ENCODE measurements around the gene GEMIN8. TPM values are rescaled to one million over a fixed set of nuclear protein-coding genes. Genes with fewer than 3 reads are reported as not detected.
A peak's percentile ranks its signal among the peaks of the same experiment; 100 is the strongest.

GEMIN8 gene
- total and polyA plus RNA-seq, 2 of the 8 experiments (the other 6 are each of a cell fraction or from before 2014, with no cell fraction given): 18.2 to 31.4 TPM

GRCh38 chrX:14028473-14028872, 1.2 kb downstream of the GEMIN8 start:
- peak overlapping the region; percentile 57 to 70 (median 66); a peak in 7 of 8 replicates for H3K4me3 ChIP-seq (ENCODE audit: extremely low read depth in 1 of 4, insufficient read depth in 2 of 4, low read depth in 3 of 4, low read length in 4 of 4)

More at GRCh38 chrX:14028473-14028872, 1.2 kb downstream of the GEMIN8 start:
- peaks cover 0 to 18% of the 10 kb centered on the region in 2 experiments; a peak in 2 of 4 replicates for H3K79me2 ChIP-seq (ENCODE audit: control insufficient read depth in 1 of 2, insufficient read depth in 2 of 2, low read length in 2 of 2)
- no peak overlapping the region for H2AFZ ChIP-seq (ENCODE audit: low read length)
- no peak overlapping the region for H2BK12ac ChIP-seq (ENCODE audit: low read depth, low read length)
- ChIA-PET CTCF (ENCODE audit: partially characterized antibody) (interaction anchor here (1.2 kb wide), 1 partner anchor 192 kb away, joined by 3 read pairs; no protein-coding TSS in a partner anchor), POLR2A (ENCODE audit: partially characterized antibody) (interaction anchor here (1.1 to 2.9 kb wide), 7 partner anchors 9 to 335 kb away, joined by 3 to 18 read pairs (median 5); partner anchors contain the start of genes OFD1 and TRAPPC2)
- H3K4me1 ChIP-seq (replicated peaks in 1 of 4; ENCODE audit: control insufficient read depth in 3 of 4, insufficient read depth in 4 of 4, low read length in 3 of 4): peaks cover 0 to 8% (median 6%) of the 10 kb centered on the region in 4 experiments; a peak in 4 of 7 replicates
- H3K23me2 ChIP-seq (ENCODE audit: low read depth, low read length): no peaks in the 10 kb centered on the region; the same call in 1 of the 2 replicates
- peak overlapping the region; percentile 68 to 80; a peak in 3 of 4 replicates for H3K4me2 ChIP-seq (ENCODE audit: insufficient read depth in 1 of 2, low read depth in 2 of 2, low read length in 2 of 2)
- no peak overlapping the region for H3K56ac ChIP-seq (replicated peaks; ENCODE audit: insufficient read length, low read depth, low read length)
- no peak overlapping the region for H3K27ac ChIP-seq (ENCODE audit: low read depth, low read length)
- no peaks in the 10 kb centered on the region for H4K20me1 ChIP-seq (replicated peaks in 1 of 2; ENCODE audit: control insufficient read depth in 1 of 2, insufficient read depth in 2 of 2, low read length in 2 of 2)
- H3K79me1 ChIP-seq (ENCODE audit: low read depth, low read length): no peaks in the 10 kb centered on the region
- H2AK5ac ChIP-seq (ENCODE audit: low read depth, low read length): no peak overlapping the region
- H4K8ac ChIP-seq (ENCODE audit: extremely low read depth, insufficient read depth, low read length): no peak overlapping the region
- DNase-seq (ENCODE audit: low read depth in 1 of 2, low spot score in 2 of 2) (no peak), FAIRE-seq (peak; percentile 48)
- no peak overlapping the region for H3K23ac ChIP-seq (ENCODE audit: insufficient read length)
- H3K36me3 ChIP-seq (ENCODE audit: control insufficient read depth in 2 of 4, insufficient read depth in 4 of 4, low read length in 3 of 4): peaks cover 0 to 3% (median 0%) of the 10 kb centered on the region in 4 experiments; a peak in 1 of 8 replicates
- H3K4ac ChIP-seq (replicated peaks; ENCODE audit: insufficient read length, low read depth, low read length): no peak overlapping the region
- no peaks in the 10 kb centered on the region for H3K9me3 ChIP-seq (ENCODE audit: insufficient read depth in 2 of 2, low read depth in 1 of 2, low read length in 1 of 2)
- no peak overlapping the region for H3K14ac ChIP-seq (ENCODE audit: insufficient read length)
- WGBS, 2 experiments (ENCODE audit: extremely low coverage in 1 of 2, insufficient coverage in 1 of 2, insufficient read length in 1 of 2, insufficient replicate concordance in 2 of 2, low coverage in 1 of 2, low lambda C conversion rate in 2 of 2, missing lambda C conversion rate in 1 of 2): 92 to 100% methylated on average over 1 to 3 of the region's 3 CpGs
- H4K91ac ChIP-seq (replicated peaks; ENCODE audit: insufficient read length, low read length): no peak overlapping the region
- H3K18ac ChIP-seq (ENCODE audit: extremely low read depth, low read length): no peak overlapping the region
- no peaks in the 10 kb centered on the region for H3K27me3 ChIP-seq (replicated peaks in 1 of 4; ENCODE audit: control insufficient read depth in 3 of 4, extremely low read depth in 1 of 4, insufficient read depth in 3 of 4, low read length in 3 of 4)
- H2BK20ac ChIP-seq (ENCODE audit: low read length): no peak overlapping the region
- H2BK15ac ChIP-seq (ENCODE audit: low read length): no peak overlapping the region
- H2BK120ac ChIP-seq (replicated peaks; ENCODE audit: low read depth, low read length): no peak overlapping the region
- no peak for TF ChIP-seq CREB1 (IDR thresholded peaks at IDR 0.05)
- H2BK5ac ChIP-seq (ENCODE audit: low read depth, low read length): no peak overlapping the region
- H4K5ac ChIP-seq (ENCODE audit: insufficient read length, low read depth, low read length): no peak overlapping the region
- no peak overlapping the region for H3K9ac ChIP-seq (replicated peaks in 1 of 4; ENCODE audit: extremely low read depth in 1 of 4, low read depth in 3 of 4, low read length in 3 of 4)

All from H1 (cell line).